Measurements from ENCODE around the gene MAP4K1.

DNA sequence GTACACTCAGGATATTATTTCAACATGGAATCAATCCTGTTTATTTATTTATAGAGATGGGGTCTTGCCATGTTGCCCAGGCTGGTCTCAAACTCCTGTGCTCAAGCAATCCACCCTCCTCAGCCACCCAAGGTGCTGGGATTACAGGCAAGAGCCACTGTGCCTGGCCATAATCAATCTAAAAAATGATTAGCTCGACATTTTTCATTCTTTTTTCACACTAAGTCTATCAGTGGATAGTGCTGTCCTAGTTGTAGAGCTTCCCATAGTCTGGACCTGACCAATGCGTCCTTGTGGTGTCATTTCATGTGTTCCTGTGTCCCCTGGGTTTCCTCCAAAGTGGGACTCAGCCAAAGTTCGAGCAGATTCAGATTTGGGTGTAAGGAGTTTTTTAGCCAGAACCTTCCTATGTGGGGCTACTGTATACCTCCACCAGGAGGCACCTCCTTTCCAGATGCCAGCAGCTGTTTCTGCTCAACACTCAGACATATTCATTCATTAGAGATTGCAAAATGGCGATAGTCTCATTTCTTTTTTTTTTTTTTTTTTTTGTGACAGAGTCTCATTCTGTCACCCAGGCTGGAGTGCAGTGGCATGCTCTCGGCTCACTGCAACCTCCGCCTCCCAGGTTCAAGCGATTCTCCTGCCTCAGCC lies 61.1 kb downstream of the MAP4K1 start:
- TF ChIP-seq ZNF530 (CRISPR knock-in tag; IDR thresholded peaks at IDR 0.05; ENCODE audit: low read depth) (no peak), TOE1 (CRISPR knock-in tag; IDR thresholded peaks at IDR 0.05) (no peak), TAF1 (CRISPR knock-in tag; IDR thresholded peaks at IDR 0.05) (no peak), POLR2AphosphoS5 (IDR thresholded peaks at IDR 0.05; ENCODE audit: low read depth, low read length) (no peak), ATF1 (CRISPR knock-in tag; IDR thresholded peaks at IDR 0.05) (no peak), ZNF121 (CRISPR knock-in tag; IDR thresholded peaks at IDR 0.05) (no peak)
- TF ChIP-seq, protein P1, sequence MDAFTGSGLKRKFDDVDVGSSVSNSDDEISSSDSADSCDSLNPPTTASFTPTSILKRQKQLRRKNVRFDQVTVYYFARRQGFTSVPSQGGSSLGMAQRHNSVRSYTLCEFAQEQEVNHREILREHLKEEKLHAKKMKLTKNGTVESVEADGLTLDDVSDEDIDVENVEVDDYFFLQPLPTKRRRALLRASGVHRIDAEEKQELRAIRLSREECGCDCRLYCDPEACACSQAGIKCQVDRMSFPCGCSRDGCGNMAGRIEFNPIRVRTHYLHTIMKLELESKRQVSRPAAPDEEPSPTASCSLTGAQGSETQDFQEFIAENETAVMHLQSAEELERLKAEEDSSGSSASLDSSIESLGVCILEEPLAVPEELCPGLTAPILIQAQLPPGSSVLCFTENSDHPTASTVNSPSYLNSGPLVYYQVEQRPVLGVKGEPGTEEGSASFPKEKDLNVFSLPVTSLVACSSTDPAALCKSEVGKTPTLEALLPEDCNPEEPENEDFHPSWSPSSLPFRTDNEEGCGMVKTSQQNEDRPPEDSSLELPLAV (CRISPR knock-in tag; conservative IDR thresholded peaks at IDR 0.05; ENCODE audit: low read depth), result no peak
- TF ChIP-seq, protein P2, sequence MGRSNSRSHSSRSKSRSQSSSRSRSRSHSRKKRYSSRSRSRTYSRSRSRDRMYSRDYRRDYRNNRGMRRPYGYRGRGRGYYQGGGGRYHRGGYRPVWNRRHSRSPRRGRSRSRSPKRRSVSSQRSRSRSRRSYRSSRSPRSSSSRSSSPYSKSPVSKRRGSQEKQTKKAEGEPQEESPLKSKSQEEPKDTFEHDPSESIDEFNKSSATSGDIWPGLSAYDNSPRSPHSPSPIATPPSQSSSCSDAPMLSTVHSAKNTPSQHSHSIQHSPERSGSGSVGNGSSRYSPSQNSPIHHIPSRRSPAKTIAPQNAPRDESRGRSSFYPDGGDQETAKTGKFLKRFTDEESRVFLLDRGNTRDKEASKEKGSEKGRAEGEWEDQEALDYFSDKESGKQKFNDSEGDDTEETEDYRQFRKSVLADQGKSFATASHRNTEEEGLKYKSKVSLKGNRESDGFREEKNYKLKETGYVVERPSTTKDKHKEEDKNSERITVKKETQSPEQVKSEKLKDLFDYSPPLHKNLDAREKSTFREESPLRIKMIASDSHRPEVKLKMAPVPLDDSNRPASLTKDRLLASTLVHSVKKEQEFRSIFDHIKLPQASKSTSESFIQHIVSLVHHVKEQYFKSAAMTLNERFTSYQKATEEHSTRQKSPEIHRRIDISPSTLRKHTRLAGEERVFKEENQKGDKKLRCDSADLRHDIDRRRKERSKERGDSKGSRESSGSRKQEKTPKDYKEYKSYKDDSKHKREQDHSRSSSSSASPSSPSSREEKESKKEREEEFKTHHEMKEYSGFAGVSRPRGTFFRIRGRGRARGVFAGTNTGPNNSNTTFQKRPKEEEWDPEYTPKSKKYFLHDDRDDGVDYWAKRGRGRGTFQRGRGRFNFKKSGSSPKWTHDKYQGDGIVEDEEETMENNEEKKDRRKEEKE (IDR thresholded peaks at IDR 0.05), result no peak
- TF ChIP-seq, protein P3, sequence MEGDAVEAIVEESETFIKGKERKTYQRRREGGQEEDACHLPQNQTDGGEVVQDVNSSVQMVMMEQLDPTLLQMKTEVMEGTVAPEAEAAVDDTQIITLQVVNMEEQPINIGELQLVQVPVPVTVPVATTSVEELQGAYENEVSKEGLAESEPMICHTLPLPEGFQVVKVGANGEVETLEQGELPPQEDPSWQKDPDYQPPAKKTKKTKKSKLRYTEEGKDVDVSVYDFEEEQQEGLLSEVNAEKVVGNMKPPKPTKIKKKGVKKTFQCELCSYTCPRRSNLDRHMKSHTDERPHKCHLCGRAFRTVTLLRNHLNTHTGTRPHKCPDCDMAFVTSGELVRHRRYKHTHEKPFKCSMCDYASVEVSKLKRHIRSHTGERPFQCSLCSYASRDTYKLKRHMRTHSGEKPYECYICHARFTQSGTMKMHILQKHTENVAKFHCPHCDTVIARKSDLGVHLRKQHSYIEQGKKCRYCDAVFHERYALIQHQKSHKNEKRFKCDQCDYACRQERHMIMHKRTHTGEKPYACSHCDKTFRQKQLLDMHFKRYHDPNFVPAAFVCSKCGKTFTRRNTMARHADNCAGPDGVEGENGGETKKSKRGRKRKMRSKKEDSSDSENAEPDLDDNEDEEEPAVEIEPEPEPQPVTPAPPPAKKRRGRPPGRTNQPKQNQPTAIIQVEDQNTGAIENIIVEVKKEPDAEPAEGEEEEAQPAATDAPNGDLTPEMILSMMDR (CRISPR knock-in tag; IDR thresholded peaks at IDR 0.05), result no peak

Measured in HepG2 (cell line).